ENCODE measurements around the gene ATP6V0A4.

Gene ATP6V0A4

GRCh38 chr7:138756591-138757242 lies 41.3 kb downstream of the ATP6V0A4 start:
- H3K27me3 ChIP-seq (ENCODE audit: insufficient read depth, poor library complexity, severe bottlenecking): no peaks in the 10 kb centered on the region
- DNase-seq (ENCODE audit: low read depth in 1 of 2, low spot score in 1 of 2): no peak
- no peak overlapping the region for H3K27ac ChIP-seq (replicated peaks)
- TF ChIP-seq REST (IDR thresholded peaks at IDR 0.05; ENCODE audit: insufficient replicate concordance, low read depth) (no peak), SPI1 (IDR thresholded peaks at IDR 0.05; ENCODE audit: borderline replicate concordance, low read depth) (no peak), GABPA (IDR thresholded peaks at IDR 0.05; ENCODE audit: low read depth) (no peak), POLR2AphosphoS5 (IDR thresholded peaks at IDR 0.05; ENCODE audit: low read depth) (no peak), CTCF (IDR thresholded peaks at IDR 0.05; ENCODE audit: insufficient read depth, low read length) (no peak)
- H3K4me3 ChIP-seq (replicated peaks; ENCODE audit: insufficient read depth, low read length): no peak overlapping the region

GRCh38 chr7:138755842-138756590 lies 42.0 kb downstream of the ATP6V0A4 start:
- Histone ChIP-seq H3K4me3 (replicated peaks; ENCODE audit: insufficient read depth, low read length) (no peak overlapping the region), H3K27ac (replicated peaks) (no peak overlapping the region), H3K27me3 (ENCODE audit: insufficient read depth, poor library complexity, severe bottlenecking) (no peaks in the 10 kb centered on the region)
- DNase-seq (ENCODE audit: low read depth in 1 of 2, low spot score in 1 of 2): no peak
- TF ChIP-seq GABPA (IDR thresholded peaks at IDR 0.05; ENCODE audit: low read depth) (no peak), CTCF (IDR thresholded peaks at IDR 0.05; ENCODE audit: insufficient read depth, low read length) (no peak), POLR2AphosphoS5 (IDR thresholded peaks at IDR 0.05; ENCODE audit: low read depth) (no peak), SPI1 (IDR thresholded peaks at IDR 0.05; ENCODE audit: borderline replicate concordance, low read depth) (no peak), REST (IDR thresholded peaks at IDR 0.05; ENCODE audit: insufficient replicate concordance, low read depth) (no peak)

- TF ChIP-seq SPI1 (IDR thresholded peaks at IDR 0.05; ENCODE audit: borderline replicate concordance, low read depth): no peak
- no peak for TF ChIP-seq POLR2AphosphoS5 (IDR thresholded peaks at IDR 0.05; ENCODE audit: low read depth)
- no peak for TF ChIP-seq CTCF (IDR thresholded peaks at IDR 0.05; ENCODE audit: insufficient read depth, low read length)
- TF ChIP-seq GABPA (IDR thresholded peaks at IDR 0.05; ENCODE audit: low read depth): no peak
- H3K4me3 ChIP-seq (replicated peaks; ENCODE audit: insufficient read depth, low read length): no peak overlapping the region
- no peak for DNase-seq (ENCODE audit: low read depth in 1 of 2, low spot score in 1 of 2)
- H3K27ac ChIP-seq (replicated peaks): no peak overlapping the region
- H3K27me3 ChIP-seq (ENCODE audit: insufficient read depth, poor library complexity, severe bottlenecking): no peaks in the 10 kb centered on the region
These were observed 42.7 kb downstream of the ATP6V0A4 start for GRCh38 chr7:138755331-138755747.
